Heart left ventricle (tissue), 16 donors: Measurements from ENCODE around the gene SOX2. TPM values are rescaled to one million over a fixed set of nuclear protein-coding genes. Genes with fewer than 3 reads are reported as not detected.

Source experiments
- ATAC-seq, 4 donors: fragments of 200-7000 bp; cut with Tn5 transposase; one replicate each; pipeline ENCODE4 v1.9.1; 2020 to 2022; ENCODE audit warnings: moderate library complexity in 4 of 4, mild to moderate bottlenecking in 3 of 4, moderate number of reproducible peaks in 1 of 4
- DNase-seq, 5 donors: peaks; one replicate each; pipeline ENCODE4 v3.0.0-alpha.2; 2020
- H3K27ac ChIP-seq, 12 donors: fragments of 200-600 bp; sonication (generic) in 4 of 12; one replicate each; pipeline versions ENCODE4 v1.5.0 to v1.8.0; 2016 to 2022; ENCODE audit warnings: mild to moderate bottlenecking in 2 of 12
- H3K27me3 ChIP-seq, 9 donors: fragments of 200-600 bp; sonication (generic) in 2 of 9; one replicate each; pipeline versions ENCODE4 v1.5.1 to v1.8.0; 2016 to 2022; ENCODE audit warnings: mild to moderate bottlenecking in 3 of 9
- H3K36me3 ChIP-seq, 9 donors: fragments of 200-600 bp; sonication (generic) in 2 of 9; one replicate each; pipeline versions ENCODE4 v1.5.0 to v1.8.0; 2018 to 2022; ENCODE audit warnings: mild to moderate bottlenecking in 2 of 9
- H3K4me1 ChIP-seq, 12 donors: fragments of 200-600 bp; sonication (generic) in 4 of 12; one replicate each; pipeline versions ENCODE4 v1.5.0 to v1.8.0; 2016 to 2022; ENCODE audit warnings: mild to moderate bottlenecking in 3 of 12
- H3K4me3 ChIP-seq, 12 donors: fragments of 200-600 bp; sonication (generic) in 4 of 12; one replicate each; pipeline versions ENCODE4 v1.5.0 to v1.8.0; 2017 to 2022; ENCODE audit warnings: mild to moderate bottlenecking in 9 of 12, moderate library complexity in 4 of 12
- H3K9me3 ChIP-seq, 12 donors: fragments of 200-600 bp; sonication (generic) in 4 of 12; one replicate each; pipeline versions ENCODE4 v1.5.0 to v1.8.0; 2016 to 2022; ENCODE audit warnings: mild to moderate bottlenecking in 1 of 12
- POLR2A ChIP-seq, 2 donors: fragments of 450-650 bp; IDR thresholded peaks; one replicate each; pipeline ENCODE4 v1.6.1; 2017; ENCODE audit warnings: antibody characterized with exemption in 2 of 2, mild to moderate bottlenecking in 2 of 2, moderate library complexity in 2 of 2
- WGBS, 4 donors: extraction: QIAGEN DNeasy Blood & Tissue Kit in 2 of 4; methylation state at CpG; one replicate each; pipeline versions ENCODE4 v1.1.5 to v1.1.7; 2013 to 2018; 5-methylcytosine and 5-hydroxymethylcytosine counted together
- intact Hi-C, 10 donors: fragments of 100-400 bp; cut with DNase I; formaldehyde crosslinking; loops; one replicate each; pipeline versions ENCODE4 v1.11.1 to v1.14.2; 2022
- polyA plus RNA-seq, 2 donors: library from polyadenylated mRNA; stranded (reverse); fragments of 200-250 nt; gene quantifications; one replicate each; pipeline ENCODE4 v1.2.3, GENCODE V29; 2013
- total RNA-seq, 9 donors: library from RNA; depleted of rRNA in 2 of 9; stranded (reverse); fragments of >200 nt in 2 of 9; fragmentation: NEBNext Ultra II Directional in 3 of 9; extraction: Animal tissue kit (Norgen Biotek cat#: 25700) in 3 of 9; gene quantifications; one replicate each; pipeline versions ENCODE4 v1.1.0 to v1.2.4, GENCODE V29; 2016 to 2023
- TF ChIP-seq, protein P1 (sequence below), 12 donors: fragments of 200-600 bp; sonication (generic) in 4 of 12; IDR thresholded peaks; one replicate each; pipeline versions ENCODE4 v1.5.0 to v1.8.0; 2018 to 2022; ENCODE audit warnings: antibody characterized with exemption in 12 of 12, mild to moderate bottlenecking in 5 of 12
- donor health status: ischemic (EF 13 %, LVEDD 7.1; RV severe dilation, severe dysfunction).
- donor health status: healthy with polysubstance abuse.
- donor health status: DM: no; HTN: yes; CAD: no.
- donor health status: DM: no; HTN: no; CAD: no.
- donor health status: ischemic (EF 25% LVEDD 6.9; RV normal size, moderate dysfunction).
- donor health status: ischemic (EF 25% LVEDD 5.7; RV mildly dilated, moderate dysfunction).
- donor health status: healthy.
- donor health status: DM: yes; HTN: yes; CAD: no.
- donor health status: ischemic (EF 35%, LVEDD 5.7; RV mildly dilated, moderate dysfunction).
- donor health status: nonischemic (EF 11% LVEDD 7.7; RV severe dilation, severe dysfunction).
- donor health status: DM: yes; HTN: yes; CAD: no.
- donor health status: PGD.
- donor health status: ischemic (EF 29% LVEDD 5.4; RV normal size, mild dysfunction).
- donor health status: nonischemic (EF 23%, LVEDD 6.1; RV moderate dilation, normal function).

Gene SOX2
- total and polyA plus RNA-seq, 11 donors = 0.09 to 1.1 (median 0.23) TPM; not detected in 5

DNA sequence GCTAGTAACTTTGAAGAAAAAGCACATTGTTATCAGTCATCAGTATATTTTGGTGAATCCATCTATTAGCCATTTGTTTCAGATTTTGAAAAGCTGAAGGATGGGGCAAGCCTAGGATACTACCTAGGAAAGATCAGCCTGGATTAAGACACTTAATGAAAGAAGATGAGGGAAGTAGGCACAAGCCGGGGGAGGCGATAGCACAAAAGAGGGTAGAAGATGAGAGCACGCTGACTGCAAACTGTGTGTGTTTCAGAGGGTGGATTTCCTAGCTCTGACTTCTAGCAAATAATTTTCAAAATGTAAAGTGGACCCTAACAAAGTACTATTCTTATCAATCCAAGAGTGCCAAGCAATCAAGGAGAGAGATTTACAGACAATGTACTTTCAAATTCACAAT lies 22.2 kb upstream of the SOX2 start:
- TF ChIP-seq, protein P1, sequence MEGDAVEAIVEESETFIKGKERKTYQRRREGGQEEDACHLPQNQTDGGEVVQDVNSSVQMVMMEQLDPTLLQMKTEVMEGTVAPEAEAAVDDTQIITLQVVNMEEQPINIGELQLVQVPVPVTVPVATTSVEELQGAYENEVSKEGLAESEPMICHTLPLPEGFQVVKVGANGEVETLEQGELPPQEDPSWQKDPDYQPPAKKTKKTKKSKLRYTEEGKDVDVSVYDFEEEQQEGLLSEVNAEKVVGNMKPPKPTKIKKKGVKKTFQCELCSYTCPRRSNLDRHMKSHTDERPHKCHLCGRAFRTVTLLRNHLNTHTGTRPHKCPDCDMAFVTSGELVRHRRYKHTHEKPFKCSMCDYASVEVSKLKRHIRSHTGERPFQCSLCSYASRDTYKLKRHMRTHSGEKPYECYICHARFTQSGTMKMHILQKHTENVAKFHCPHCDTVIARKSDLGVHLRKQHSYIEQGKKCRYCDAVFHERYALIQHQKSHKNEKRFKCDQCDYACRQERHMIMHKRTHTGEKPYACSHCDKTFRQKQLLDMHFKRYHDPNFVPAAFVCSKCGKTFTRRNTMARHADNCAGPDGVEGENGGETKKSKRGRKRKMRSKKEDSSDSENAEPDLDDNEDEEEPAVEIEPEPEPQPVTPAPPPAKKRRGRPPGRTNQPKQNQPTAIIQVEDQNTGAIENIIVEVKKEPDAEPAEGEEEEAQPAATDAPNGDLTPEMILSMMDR (IDR thresholded peaks at IDR 0.05) = no peak
- no peak for TF ChIP-seq POLR2A (IDR thresholded peaks at IDR 0.05)
- 77 to 90% (median 82%) methylated on average over 3 of the region's 3 CpGs for WGBS, 4 donors
- Histone ChIP-seq H3K4me3 (no peak overlapping the region), H3K27me3 (peaks cover 0 to 9% (median 0%) of the 10 kb centered on the region in 9 donors), H3K36me3 (no peaks in the 10 kb centered on the region), H3K4me1 (no peaks in the 10 kb centered on the region), H3K27ac (no peak overlapping the region), H3K9me3 (no peaks in the 10 kb centered on the region)
- no peak for DNase-seq
- ATAC-seq = no peak
- intact Hi-C loops = no loop called here

DNA sequence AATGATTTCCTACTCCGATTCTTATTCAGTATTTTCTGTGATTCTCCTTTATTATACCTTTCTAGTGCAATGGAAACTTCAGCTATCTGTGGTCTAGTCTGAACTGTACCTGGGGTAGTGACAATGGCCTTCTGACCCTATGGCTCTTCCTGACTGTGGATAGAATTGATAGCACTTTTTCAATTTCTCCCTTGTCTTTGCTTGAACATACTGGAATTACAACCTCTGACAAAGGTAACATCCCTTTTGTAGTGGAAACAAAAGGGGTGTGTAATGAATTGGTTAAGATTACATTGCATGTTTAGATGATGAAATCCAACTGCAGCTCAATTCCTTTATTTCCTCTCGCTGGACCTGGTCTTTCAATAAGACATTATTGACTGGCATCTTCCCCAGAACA lies 21.0 kb upstream of the SOX2 start:
- H3K4me1 ChIP-seq = peaks cover 0 to 10% (median 6%) of the 10 kb centered on the region in 12 donors
- no peak overlapping the region for H3K4me3 ChIP-seq
- peaks cover 0 to 19% (median 8%) of the 10 kb centered on the region in 9 donors for H3K27me3 ChIP-seq
- no peak for TF ChIP-seq POLR2A (IDR thresholded peaks at IDR 0.05)
- TF ChIP-seq, protein P1 (IDR thresholded peaks at IDR 0.05) = no peak
- intact Hi-C loops = no loop called here
- ATAC-seq = no peak
- no peaks in the 10 kb centered on the region for H3K9me3 ChIP-seq
- 79 to 90% (median 86%) methylated on average over 2 of the region's 2 CpGs for WGBS, 4 donors
- DNase-seq = no peak
- no peak overlapping the region for H3K27ac ChIP-seq
- no peaks in the 10 kb centered on the region for H3K36me3 ChIP-seq

GRCh38 chr3:181691901-181692300 lies 19.8 kb upstream of the SOX2 start:
- TF ChIP-seq, protein P1 (IDR thresholded peaks at IDR 0.05) = no peak
- TF ChIP-seq POLR2A (IDR thresholded peaks at IDR 0.05) = no peak
- Histone ChIP-seq H3K36me3 (no peaks in the 10 kb centered on the region), H3K27ac (no peak overlapping the region), H3K9me3 (no peaks in the 10 kb centered on the region), H3K27me3 (peaks cover 3 to 30% (median 19%) of the 10 kb centered on the region in 9 donors), H3K4me1 (peaks cover 0 to 22% (median 13%) of the 10 kb centered on the region in 12 donors), H3K4me3 (no peak overlapping the region)
- DNase-seq = no peak
- ATAC-seq = no peak
- WGBS, 4 donors = 68 to 87% (median 83%) methylated on average over 2 of the region's 2 CpGs
- intact Hi-C loops = no loop called here

- Histone ChIP-seq H3K27ac (no peak overlapping the region), H3K4me3 (no peak overlapping the region), H3K4me1 (peaks cover 0 to 22% (median 13%) of the 10 kb centered on the region in 12 donors), H3K9me3 (no peaks in the 10 kb centered on the region), H3K36me3 (no peaks in the 10 kb centered on the region), H3K27me3 (peaks cover 9 to 37% (median 25%) of the 10 kb centered on the region in 9 donors)
- no peak for ATAC-seq
- WGBS, 4 donors = 66 to 81% (median 75%) methylated on average over 2 of the region's 2 CpGs
- DNase-seq = no peak
- TF ChIP-seq POLR2A (IDR thresholded peaks at IDR 0.05) = no peak
- TF ChIP-seq, protein P1 (IDR thresholded peaks at IDR 0.05) = no peak
- intact Hi-C loops = no loop called here
Measured at GRCh38 chr3:181692311-181693145, 19.2 kb upstream of the SOX2 start.
